Caco-2 (cell line): Measurements from ENCODE around the gene EFHC2. TPM values are rescaled to one million over a fixed set of nuclear protein-coding genes. Genes with fewer than 3 reads are reported as not detected.

ENCODE experiments used
- BruUV-seq: library from RNA; stranded (reverse); fragments of 400-500 nt; replicated peaks from 2 replicates; lab custom pipeline; 2021; lab: Mats Ljungman, UMichigan
- CTCF ChIA-PET: fragments of 300-600 bp; sonication (Branson Sonifier 250); formaldehyde crosslinking; loops from one replicate; lab custom pipeline; 2022; ENCODE audit warnings: antibody characterized with exemption; lab: Charles Lee
- POLR2A ChIA-PET: fragments of 300-600 bp; sonication (Branson Sonifier 250); formaldehyde crosslinking; loops from one replicate; lab custom pipeline; 2022; ENCODE audit warnings: antibody characterized with exemption; lab: Charles Lee
- DNase-seq, 2 experiments: peaks; one replicate each; pipeline versions ENCODE4 v3.0.0 to v3.0.0-alpha.2; 2020 to 2022
- H3K27me3 ChIP-seq: replicated peaks from 2 replicates; pipeline ENCODE4 v1.6.0; 2011; ENCODE audit warnings: low read length; ENCODE audit not compliant: control insufficient read depth, insufficient read depth
- H3K36me3 ChIP-seq: 2 replicates; pipeline ENCODE4 v1.5.1; 2011; ENCODE audit warnings: low read length; ENCODE audit not compliant: control insufficient read depth, insufficient read depth
- H3K4me1 ChIP-seq: fragments of 250-450 bp; sonication (Bioruptor Pico); 2 replicates; pipeline ENCODE4 v1.5.1; 2020; ENCODE audit warnings: mild to moderate bottlenecking
- H3K4me3 ChIP-seq: 2 replicates; pipeline ENCODE4 v1.5.1; 2011; ENCODE audit warnings: low read depth, mild to moderate bottlenecking, control low read depth, low read length
- H3K9me3 ChIP-seq: fragments of 250-450 bp; sonication (Bioruptor Pico); 2 replicates; pipeline ENCODE4 v1.5.1; 2020; ENCODE audit warnings: mild to moderate bottlenecking, moderate library complexity
- H3K27ac Mint-ChIP-seq: one replicate; pipeline ENCODE4 v1.8.0; 2022; ENCODE audit warnings: mixed read lengths; ENCODE audit not compliant: unreplicated experiment
- H3K27me3 Mint-ChIP-seq: one replicate; pipeline ENCODE4 v1.8.0; 2022; ENCODE audit warnings: mixed read lengths; ENCODE audit not compliant: insufficient read depth, unreplicated experiment
- H3K36me3 Mint-ChIP-seq: one replicate; pipeline ENCODE4 v1.8.0; 2022; ENCODE audit warnings: mild to moderate bottlenecking, mixed read lengths; ENCODE audit not compliant: insufficient read depth, unreplicated experiment
- H3K4me1 Mint-ChIP-seq: one replicate; pipeline ENCODE4 v1.8.0; 2022; ENCODE audit warnings: low read depth, mixed read lengths; ENCODE audit not compliant: unreplicated experiment
- H3K4me3 Mint-ChIP-seq: one replicate; pipeline ENCODE4 v1.8.0; 2022; ENCODE audit warnings: mild to moderate bottlenecking, moderate library complexity, mixed read lengths; ENCODE audit not compliant: unreplicated experiment
- H3K9me3 Mint-ChIP-seq: one replicate; pipeline ENCODE4 v1.8.0; 2022; ENCODE audit warnings: mixed read lengths; ENCODE audit not compliant: unreplicated experiment
- intact Hi-C: fragments of 100-400 bp; cut with micrococcal nuclease; formaldehyde crosslinking; loops from one replicate; pipeline ENCODE4 v1.10.0; 2022; ENCODE audit not compliant: unreplicated experiment
- total RNA-seq: library from RNA; stranded (reverse); gene quantifications from 2 replicates; pipeline ENCODE4 v1.2.3, GENCODE V29; 2022
- TF ChIP-seq, protein P1 (sequence below), 2 experiments: fragments of 200-600 bp in 1 of 2; IDR thresholded peaks; 1 replicate in 1 of 2; 2 replicates in 1 of 2; pipeline versions ENCODE4 v1.5.1 to v1.8.0; 2011 to 2022; ENCODE audit warnings: antibody characterized with exemption in 1 of 2, control low read depth in 1 of 2, inconsistent platforms in 1 of 2, low read depth in 1 of 2, low read length in 1 of 2, mild to moderate bottlenecking in 1 of 2, moderate library complexity in 1 of 2; ENCODE audit not compliant: insufficient read depth in 1 of 2, severe bottlenecking in 1 of 2, unreplicated experiment in 1 of 2

EFHC2 gene
- total RNA-seq, 1 experiment from 2014 or later, result not detected

DNA sequence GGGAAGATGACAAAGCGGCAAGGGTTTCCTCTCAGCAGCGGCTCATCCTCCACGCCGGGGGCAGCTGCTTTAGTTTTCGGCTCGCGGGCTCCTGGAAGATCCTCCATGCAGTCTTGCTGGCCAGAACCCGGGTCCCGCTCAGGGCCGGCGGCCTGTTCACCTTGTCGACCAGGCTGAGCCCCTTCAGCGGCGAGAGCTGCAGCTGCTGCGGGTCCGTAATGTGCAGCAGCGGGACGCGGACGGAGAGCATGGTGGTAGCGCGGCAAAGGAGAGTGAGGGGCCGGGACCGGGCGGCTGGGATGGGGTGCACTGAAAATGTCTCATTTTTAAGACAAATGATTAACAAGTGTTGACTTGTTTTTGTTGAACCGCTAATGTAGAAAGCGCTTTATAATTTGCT, 33.2 kb downstream of the EFHC2 start:
- TF ChIP-seq, protein P1, sequence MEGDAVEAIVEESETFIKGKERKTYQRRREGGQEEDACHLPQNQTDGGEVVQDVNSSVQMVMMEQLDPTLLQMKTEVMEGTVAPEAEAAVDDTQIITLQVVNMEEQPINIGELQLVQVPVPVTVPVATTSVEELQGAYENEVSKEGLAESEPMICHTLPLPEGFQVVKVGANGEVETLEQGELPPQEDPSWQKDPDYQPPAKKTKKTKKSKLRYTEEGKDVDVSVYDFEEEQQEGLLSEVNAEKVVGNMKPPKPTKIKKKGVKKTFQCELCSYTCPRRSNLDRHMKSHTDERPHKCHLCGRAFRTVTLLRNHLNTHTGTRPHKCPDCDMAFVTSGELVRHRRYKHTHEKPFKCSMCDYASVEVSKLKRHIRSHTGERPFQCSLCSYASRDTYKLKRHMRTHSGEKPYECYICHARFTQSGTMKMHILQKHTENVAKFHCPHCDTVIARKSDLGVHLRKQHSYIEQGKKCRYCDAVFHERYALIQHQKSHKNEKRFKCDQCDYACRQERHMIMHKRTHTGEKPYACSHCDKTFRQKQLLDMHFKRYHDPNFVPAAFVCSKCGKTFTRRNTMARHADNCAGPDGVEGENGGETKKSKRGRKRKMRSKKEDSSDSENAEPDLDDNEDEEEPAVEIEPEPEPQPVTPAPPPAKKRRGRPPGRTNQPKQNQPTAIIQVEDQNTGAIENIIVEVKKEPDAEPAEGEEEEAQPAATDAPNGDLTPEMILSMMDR (IDR thresholded peaks at IDR 0.05; ENCODE audit: insufficient read depth in 1 of 2, low read depth in 1 of 2, low read length in 1 of 2, severe bottlenecking in 1 of 2, unreplicated experiment in 1 of 2), result no peak
- ChIA-PET CTCF (no interaction called here), POLR2A (no interaction called here)
- H3K36me3 Mint-ChIP-seq, result no peaks in the 10 kb centered on the region
- H3K9me3 Mint-ChIP-seq, result no peaks in the 10 kb centered on the region
- intact Hi-C loops, result no loop called here
- no peaks in the 10 kb centered on the region for H3K4me1 ChIP-seq
- H3K27ac Mint-ChIP-seq, result no peak overlapping the region
- no peaks in the 10 kb centered on the region for H3K36me3 ChIP-seq
- H3K9me3 ChIP-seq, result no peaks in the 10 kb centered on the region
- BruUV-seq, result no TSS peak
- no peaks in the 10 kb centered on the region for H3K27me3 Mint-ChIP-seq
- H3K4me3 Mint-ChIP-seq, result no peak overlapping the region
- no peak overlapping the region for H3K4me3 ChIP-seq
- H3K4me1 Mint-ChIP-seq, result no peaks in the 10 kb centered on the region
- DNase-seq, result no peak
- H3K27me3 ChIP-seq, result no peaks in the 10 kb centered on the region

DNA sequence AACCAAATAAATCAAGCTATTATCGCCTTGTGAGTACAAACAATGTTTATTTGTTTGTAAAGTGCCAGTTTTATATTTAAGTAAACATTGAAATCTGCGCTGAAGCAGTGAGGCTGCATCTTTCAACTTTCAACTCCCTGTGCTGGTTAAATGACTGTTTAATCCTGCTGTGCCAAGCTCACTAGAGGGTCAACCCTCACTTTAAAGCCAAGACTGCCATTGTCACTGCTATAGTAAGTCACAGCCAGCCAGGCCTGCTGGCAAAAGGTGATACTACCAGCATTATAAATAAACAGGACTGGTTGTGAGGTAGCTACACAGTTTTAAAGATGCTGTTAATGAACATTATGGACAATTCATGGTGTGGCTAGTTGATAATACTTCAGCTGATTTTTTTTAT, 34.6 kb downstream of the EFHC2 start:
- Histone ChIP-seq H3K9me3 (no peaks in the 10 kb centered on the region), H3K4me1 (no peaks in the 10 kb centered on the region), H3K36me3 (no peaks in the 10 kb centered on the region), H3K4me3 (no peak overlapping the region), H3K27me3 (no peaks in the 10 kb centered on the region)
- no peaks in the 10 kb centered on the region for H3K36me3 Mint-ChIP-seq
- no peaks in the 10 kb centered on the region for H3K4me1 Mint-ChIP-seq
- POLR2A ChIA-PET, result no interaction called here
- DNase-seq, result no peak
- H3K27me3 Mint-ChIP-seq, result no peaks in the 10 kb centered on the region
- TF ChIP-seq, protein P1 (IDR thresholded peaks at IDR 0.05; ENCODE audit: insufficient read depth in 1 of 2, low read depth in 1 of 2, low read length in 1 of 2, severe bottlenecking in 1 of 2, unreplicated experiment in 1 of 2), result no peak
- H3K9me3 Mint-ChIP-seq, result no peaks in the 10 kb centered on the region
- CTCF ChIA-PET, result no interaction called here
- intact Hi-C loops, result no loop called here
- BruUV-seq, result no TSS peak
- no peak overlapping the region for H3K27ac Mint-ChIP-seq
- H3K4me3 Mint-ChIP-seq, result no peak overlapping the region

DNA sequence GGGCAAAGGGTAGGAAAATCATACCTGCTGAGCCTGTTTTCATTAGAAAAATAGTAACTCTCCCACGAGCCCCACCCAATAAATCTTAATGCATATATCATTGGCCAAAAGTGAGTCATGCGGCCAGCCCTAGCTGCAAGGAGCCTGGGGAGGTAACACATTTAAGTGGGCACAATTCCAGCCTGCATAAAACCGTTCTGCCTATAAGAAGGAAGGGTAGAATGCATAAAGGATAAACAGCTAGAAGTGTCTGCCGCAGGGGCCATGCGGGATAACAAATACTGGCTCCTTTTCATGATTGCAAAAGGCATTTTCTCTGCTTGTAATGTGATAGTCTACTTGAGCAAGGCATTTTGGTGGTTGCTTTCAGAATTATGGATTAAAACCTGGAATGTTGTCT, 37.1 kb downstream of the EFHC2 start:
- no peaks in the 10 kb centered on the region for H3K4me1 ChIP-seq
- intact Hi-C loops, result no loop called here
- Mint-ChIP-seq H3K36me3 (no peaks in the 10 kb centered on the region), H3K27ac (no peak overlapping the region), H3K9me3 (no peaks in the 10 kb centered on the region), H3K4me1 (no peaks in the 10 kb centered on the region), H3K4me3 (no peak overlapping the region), H3K27me3 (no peaks in the 10 kb centered on the region)
- CTCF ChIA-PET, result no interaction called here
- POLR2A ChIA-PET, result no interaction called here
- TF ChIP-seq, protein P1 (IDR thresholded peaks at IDR 0.05; ENCODE audit: insufficient read depth in 1 of 2, low read depth in 1 of 2, low read length in 1 of 2, severe bottlenecking in 1 of 2, unreplicated experiment in 1 of 2), result no peak
- H3K27me3 ChIP-seq, result no peaks in the 10 kb centered on the region
- no peaks in the 10 kb centered on the region for H3K9me3 ChIP-seq
- H3K4me3 ChIP-seq, result no peak overlapping the region
- H3K36me3 ChIP-seq, result no peaks in the 10 kb centered on the region
- no peak for DNase-seq
- no TSS peak for BruUV-seq
